HEK293 (cell line): ENCODE data around the gene SLC8A2.

ENCODE experiments used
- CTCF ChIP-seq: fragments of 450-650 bp; formaldehyde crosslinking; IDR thresholded peaks from 2 replicates; pipeline ENCODE4 v1.5.1; 2016; ENCODE audit warnings: missing biosample characterization, missing genetic modification characterization
- GLIS1 ChIP-seq: fragments of 450-650 bp; formaldehyde crosslinking; IDR thresholded peaks from 2 replicates; pipeline ENCODE4 v1.5.1; 2016; ENCODE audit warnings: missing biosample characterization, missing genetic modification characterization
- SP2 ChIP-seq: fragments of 450-650 bp; formaldehyde crosslinking; IDR thresholded peaks from 2 replicates; pipeline ENCODE4 v1.5.1; 2016; ENCODE audit warnings: missing biosample characterization, missing genetic modification characterization
- ZNF10 ChIP-seq: fragments of 450-650 bp; formaldehyde crosslinking; IDR thresholded peaks from 2 replicates; pipeline ENCODE4 v1.5.1; 2017; ENCODE audit warnings: missing biosample characterization, missing genetic modification characterization
- ZNF121 ChIP-seq: fragments of 450-650 bp; formaldehyde crosslinking; IDR thresholded peaks from 2 replicates; pipeline ENCODE4 v1.5.1; 2016; ENCODE audit warnings: missing biosample characterization, missing genetic modification characterization
- ZNF146 ChIP-seq: fragments of 450-650 bp; formaldehyde crosslinking; IDR thresholded peaks from 2 replicates; pipeline ENCODE4 v1.5.1; 2016; ENCODE audit warnings: missing biosample characterization, missing genetic modification characterization
- ZNF211 ChIP-seq: fragments of 450-650 bp; formaldehyde crosslinking; IDR thresholded peaks from 2 replicates; pipeline ENCODE4 v1.5.1; 2016; ENCODE audit warnings: low read depth, missing biosample characterization, missing genetic modification characterization
- ZNF341 ChIP-seq: fragments of 450-650 bp; formaldehyde crosslinking; IDR thresholded peaks from 2 replicates; pipeline ENCODE4; 2016; ENCODE audit warnings: low read depth, missing biosample characterization, missing genetic modification characterization
- ZNF391 ChIP-seq: fragments of 450-650 bp; formaldehyde crosslinking; IDR thresholded peaks from 2 replicates; pipeline ENCODE4 v1.5.1; 2016; ENCODE audit warnings: low read depth, missing biosample characterization, missing genetic modification characterization, borderline replicate concordance
- ZNF561 ChIP-seq: fragments of 450-650 bp; IDR thresholded peaks from 2 replicates; pipeline ENCODE4 v1.5.1; 2018; ENCODE audit warnings: missing biosample characterization, missing genetic modification characterization, borderline replicate concordance
- TF ChIP-seq, protein P1 (sequence below): fragments of 450-650 bp; formaldehyde crosslinking; IDR thresholded peaks from 2 replicates; pipeline ENCODE4 v1.5.1; 2016; ENCODE audit warnings: missing biosample characterization, missing genetic modification characterization, low read depth

- TF ChIP-seq ZNF341 (tag by site-specific recombination) (no peak), CTCF (tag by site-specific recombination) (no peak), ZNF10 (tag by site-specific recombination) (no peak), GLIS1 (tag by site-specific recombination) (no peak), ZNF121 (tag by site-specific recombination) (no peak), ZNF391 (no peak), ZNF211 (tag by site-specific recombination) (no peak), ZNF146 (tag by site-specific recombination) (no peak), SP2 (no peak), ZNF561 (no peak)
- TF ChIP-seq, protein P1, sequence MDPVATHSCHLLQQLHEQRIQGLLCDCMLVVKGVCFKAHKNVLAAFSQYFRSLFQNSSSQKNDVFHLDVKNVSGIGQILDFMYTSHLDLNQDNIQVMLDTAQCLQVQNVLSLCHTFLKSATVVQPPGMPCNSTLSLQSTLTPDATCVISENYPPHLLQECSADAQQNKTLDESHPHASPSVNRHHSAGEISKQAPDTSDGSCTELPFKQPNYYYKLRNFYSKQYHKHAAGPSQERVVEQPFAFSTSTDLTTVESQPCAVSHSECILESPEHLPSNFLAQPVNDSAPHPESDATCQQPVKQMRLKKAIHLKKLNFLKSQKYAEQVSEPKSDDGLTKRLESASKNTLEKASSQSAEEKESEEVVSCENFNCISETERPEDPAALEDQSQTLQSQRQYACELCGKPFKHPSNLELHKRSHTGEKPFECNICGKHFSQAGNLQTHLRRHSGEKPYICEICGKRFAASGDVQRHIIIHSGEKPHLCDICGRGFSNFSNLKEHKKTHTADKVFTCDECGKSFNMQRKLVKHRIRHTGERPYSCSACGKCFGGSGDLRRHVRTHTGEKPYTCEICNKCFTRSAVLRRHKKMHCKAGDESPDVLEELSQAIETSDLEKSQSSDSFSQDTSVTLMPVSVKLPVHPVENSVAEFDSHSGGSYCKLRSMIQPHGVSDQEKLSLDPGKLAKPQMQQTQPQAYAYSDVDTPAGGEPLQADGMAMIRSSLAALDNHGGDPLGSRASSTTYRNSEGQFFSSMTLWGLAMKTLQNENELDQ (tag by site-specific recombination) = no peak
Measured at GRCh38 chr19:47506459-47506858, 34.8 kb upstream of the SLC8A2 start.
